Raji (cell line): ENCODE measurements around the gene MECP2.
"Not testable (repeated sequence)": the region's sequence is repeated elsewhere in the genome, so short reads cannot be mapped to it uniquely, and the experiment has no call there.

Source experiments
- POLR2A ChIP-seq: IDR thresholded peaks from 2 replicates; pipeline ENCODE4 v1.6.1; 2011; ENCODE audit warnings: low read depth, low read length, control low read depth; ENCODE audit not compliant: insufficient read depth

Gene MECP2

GRCh38 chrX:154097589-154098541, at the start of gene MECP2:
Gene MECP2, minus strand, starts transcription at chrX:154097717.
- TF ChIP-seq POLR2A = peak; percentile 29

GRCh38 chrX:154144010-154144409, 46.5 kb upstream of the MECP2 start, which contains the start of gene OPN1LW:
Gene OPN1LW, plus strand, starts transcription at chrX:154144243. Its CDS starts 41 bp downstream, at chrX:154144284.
- TF ChIP-seq POLR2A = not testable (repeated sequence)

DNA sequence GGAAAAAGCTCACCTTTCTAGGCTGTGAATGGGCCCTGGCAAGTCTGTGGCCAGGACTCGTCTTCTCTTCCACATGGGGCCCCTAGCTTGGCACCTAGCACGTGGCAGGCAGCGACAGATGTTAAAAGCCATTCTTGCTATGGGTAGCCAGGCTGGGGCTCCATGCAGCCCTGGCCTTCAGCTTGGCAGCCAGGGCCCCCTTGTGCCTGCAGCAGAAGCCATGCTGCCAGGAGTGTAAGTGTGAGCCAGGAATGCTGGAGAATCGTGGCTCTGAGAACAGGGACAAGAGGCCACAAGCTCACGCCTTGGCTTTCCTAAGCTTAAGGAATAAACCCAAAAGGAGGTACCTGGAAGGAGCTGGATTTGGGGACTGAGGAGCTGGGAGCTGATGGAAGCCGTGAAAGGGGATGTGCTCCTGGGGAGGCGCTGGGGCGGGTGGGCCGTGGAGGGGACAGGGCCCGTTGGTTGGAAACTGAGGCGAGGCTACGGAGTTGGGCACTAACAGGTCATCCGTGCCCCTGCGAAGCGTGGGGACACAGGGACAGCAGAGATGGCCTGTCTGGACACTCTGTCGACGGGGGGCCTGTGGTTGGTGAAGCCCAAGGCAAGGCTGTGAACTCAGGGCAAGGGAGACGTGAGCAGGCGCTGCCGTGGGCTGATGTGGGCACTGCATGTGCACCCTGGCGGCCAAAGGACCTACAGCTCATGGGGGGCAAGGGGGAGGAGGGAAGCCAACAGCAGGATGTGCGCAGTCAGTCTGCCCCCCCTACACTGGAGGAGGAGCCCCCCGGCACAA, 45.6 kb upstream of the MECP2 start:
- no peak for TF ChIP-seq POLR2A

DNA sequence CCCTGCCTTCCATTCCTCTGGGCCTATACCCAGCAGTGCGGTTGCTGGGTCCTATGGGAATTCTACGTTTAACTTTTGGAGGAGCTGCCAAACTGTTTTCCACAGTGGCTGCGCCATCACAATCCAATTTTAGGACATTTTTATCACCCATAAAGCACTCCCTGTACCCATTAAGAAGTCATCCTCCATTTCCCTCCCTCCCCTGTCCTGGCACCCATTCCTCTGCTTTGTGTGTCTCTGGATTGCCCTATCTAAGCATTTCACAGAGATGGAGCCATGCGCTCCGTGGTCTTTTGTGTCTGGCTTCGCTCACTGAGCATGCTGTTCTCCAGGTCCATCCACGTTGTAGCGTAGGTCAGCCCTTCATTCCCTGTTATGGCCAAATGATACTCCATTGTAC, 44.9 kb upstream of the MECP2 start:
- TF ChIP-seq POLR2A = no peak

DNA sequence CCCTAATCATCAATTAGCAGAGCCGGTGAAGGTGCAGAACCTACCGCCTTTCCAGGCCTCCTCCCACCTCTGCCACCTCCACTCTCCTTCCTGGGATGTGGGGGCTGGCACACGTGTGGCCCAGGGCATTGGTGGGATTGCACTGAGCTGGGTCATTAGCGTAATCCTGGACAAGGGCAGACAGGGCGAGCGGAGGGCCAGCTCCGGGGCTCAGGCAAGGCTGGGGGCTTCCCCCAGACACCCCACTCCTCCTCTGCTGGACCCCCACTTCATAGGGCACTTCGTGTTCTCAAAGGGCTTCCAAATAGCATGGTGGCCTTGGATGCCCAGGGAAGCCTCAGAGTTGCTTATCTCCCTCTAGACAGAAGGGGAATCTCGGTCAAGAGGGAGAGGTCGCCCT, 43.2 kb upstream of the MECP2 start:
- no peak for TF ChIP-seq POLR2A

GRCh38 chrX:154140206-154140605, 42.7 kb upstream of the MECP2 start:
- TF ChIP-seq POLR2A = no peak

- TF ChIP-seq POLR2A = no peak
Observed at GRCh38 chrX:154138857-154139256, 41.3 kb upstream of the MECP2 start.

- no peak for TF ChIP-seq POLR2A
Observed at GRCh38 chrX:154136627-154137161, 39.2 kb upstream of the MECP2 start.

GRCh38 chrX:154135458-154136229, 38.1 kb upstream of the MECP2 start:
- no peak for TF ChIP-seq POLR2A

- TF ChIP-seq POLR2A = no peak
Observed at GRCh38 chrX:154132366-154132765, 34.8 kb upstream of the MECP2 start.

DNA sequence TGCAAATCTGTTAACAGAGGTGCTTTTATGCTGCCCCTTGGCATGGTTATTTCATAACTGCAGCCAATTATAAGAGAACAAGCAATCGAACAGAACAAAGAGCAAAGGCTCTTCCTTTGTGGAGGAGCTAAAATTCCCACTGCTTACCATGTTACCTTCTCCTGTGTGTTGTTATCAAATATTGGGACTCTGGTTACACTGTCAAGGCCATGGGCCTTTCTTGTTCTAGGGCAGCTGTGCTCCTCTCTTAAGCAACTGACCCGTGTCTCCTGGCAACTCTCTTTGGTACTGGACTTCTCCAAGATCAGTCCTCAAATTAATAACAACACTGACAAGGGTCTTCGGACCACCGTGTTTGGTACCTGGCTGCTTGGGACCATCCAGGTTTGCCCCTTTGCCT, 34.4 kb upstream of the MECP2 start:
- TF ChIP-seq POLR2A = no peak

GRCh38 chrX:154126101-154126500, 28.6 kb upstream of the MECP2 start:
- TF ChIP-seq POLR2A = no peak

DNA sequence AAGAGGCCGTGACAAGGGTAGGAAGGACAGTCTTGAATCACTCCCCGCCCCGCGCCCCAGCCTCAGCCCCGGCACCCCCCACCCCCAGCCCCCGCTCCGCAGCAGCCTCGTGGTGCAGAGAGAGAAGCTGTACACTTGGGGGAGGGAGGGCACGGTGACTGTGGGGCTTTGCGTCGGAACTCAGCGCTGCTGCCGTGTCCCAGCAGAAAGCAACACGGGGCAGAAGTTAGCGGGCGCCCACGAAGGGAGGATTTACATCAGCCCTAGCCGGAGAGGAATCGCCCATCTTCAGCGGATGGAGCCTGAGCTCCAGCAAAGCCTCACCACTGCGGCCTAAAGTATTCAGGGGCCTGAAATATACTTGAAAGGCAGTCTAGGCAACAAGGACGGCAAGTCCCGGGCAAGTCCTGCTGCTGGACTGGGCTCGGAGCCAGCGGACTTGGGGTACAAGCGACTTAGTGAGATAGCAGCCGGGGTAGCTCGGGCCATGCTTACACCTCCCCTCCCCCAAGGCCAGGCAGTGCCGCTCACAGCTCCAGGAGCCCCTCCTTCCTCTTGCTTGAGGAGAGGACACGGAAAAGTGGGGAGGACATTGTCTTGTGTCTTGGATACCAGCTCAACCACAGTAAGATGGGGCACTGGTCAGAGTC, 28.0 kb upstream of the MECP2 start:
- no peak for TF ChIP-seq POLR2A
